NCI-H1436 (cell line): ENCODE data around the gene TMEM154.
"Not testable (repeated sequence)": the region's sequence is repeated elsewhere in the genome, so short reads cannot be mapped to it uniquely, and the experiment has no call there.

Experiments
- DNase-seq: peaks from one replicate; lab custom pipeline; 2025; lab: John Stamatoyannopoulos, UW

TMEM154 gene

DNA sequence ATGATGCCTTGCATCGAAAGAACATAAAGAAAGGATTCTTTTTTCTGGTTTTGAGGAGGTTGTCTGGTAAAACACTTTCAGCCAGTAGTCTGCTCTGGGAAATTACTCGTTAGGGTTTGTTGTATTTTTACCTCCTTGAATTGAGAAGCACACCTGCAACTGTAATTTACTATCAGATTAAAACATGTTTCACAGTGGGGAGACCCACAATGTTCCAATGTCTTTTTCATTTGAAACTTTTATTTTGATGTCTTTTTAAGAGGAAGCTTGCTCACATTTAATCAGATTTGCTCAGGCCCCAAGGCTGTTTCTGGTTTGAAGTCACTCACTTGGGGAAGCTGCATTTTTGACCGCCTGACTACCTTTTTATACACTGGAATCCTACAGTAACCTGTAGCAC lies 12.0 kb downstream of the TMEM154 start:
- no peak for DNase-seq

DNA sequence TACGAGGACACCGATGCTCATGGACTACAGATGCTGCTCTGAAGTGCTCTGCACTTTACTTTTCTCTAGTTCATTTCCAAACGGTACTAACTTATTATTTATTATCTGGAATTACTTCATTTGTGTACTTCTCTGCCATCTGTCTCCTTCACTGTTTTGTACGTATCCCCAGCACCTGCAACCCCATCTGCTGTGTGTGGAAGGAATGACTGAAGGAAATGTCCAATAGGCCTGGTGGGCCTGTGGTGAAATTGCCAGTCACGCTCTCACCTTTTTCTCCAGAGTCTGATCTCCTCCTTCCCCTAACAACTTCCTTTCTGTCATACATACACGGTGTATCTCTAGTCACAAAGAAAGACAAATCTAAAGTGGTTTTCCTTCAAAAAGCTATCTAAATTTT lies 12.9 kb downstream of the TMEM154 start:
- no peak for DNase-seq

DNA sequence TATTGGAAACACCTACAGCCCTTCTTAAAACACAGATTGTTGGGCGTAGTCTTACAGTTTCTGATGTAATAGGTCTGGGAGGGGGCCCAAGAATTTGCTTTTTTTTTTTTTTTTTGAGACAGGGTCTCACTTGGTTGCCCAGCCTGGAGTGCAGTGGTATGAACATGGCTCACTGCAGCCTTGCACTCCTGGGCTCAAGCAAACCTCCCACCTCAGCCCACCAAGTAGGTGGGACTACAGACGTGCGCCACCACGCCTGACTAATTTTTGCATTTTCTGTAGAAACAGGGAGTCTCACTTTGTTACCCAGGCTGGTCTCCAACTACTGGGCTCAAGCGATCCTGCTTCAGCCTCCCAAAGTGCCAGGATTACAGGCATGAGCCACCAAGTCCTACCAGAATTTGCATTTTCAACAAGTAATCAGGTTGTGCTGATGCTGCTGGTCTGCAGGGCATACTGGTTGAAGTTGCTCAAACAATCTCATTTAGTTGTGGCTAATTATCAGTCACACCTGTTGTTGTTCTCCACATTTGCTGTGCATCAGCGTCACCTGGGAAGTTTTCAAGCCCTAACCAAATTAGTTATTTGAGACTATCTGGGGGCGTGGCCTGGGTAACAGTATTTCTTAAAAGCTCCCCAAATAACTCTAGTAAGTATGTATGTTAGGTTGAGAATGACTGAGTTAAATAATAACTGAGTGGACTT lies 14.0 kb downstream of the TMEM154 start:
- DNase-seq = no peak

DNA sequence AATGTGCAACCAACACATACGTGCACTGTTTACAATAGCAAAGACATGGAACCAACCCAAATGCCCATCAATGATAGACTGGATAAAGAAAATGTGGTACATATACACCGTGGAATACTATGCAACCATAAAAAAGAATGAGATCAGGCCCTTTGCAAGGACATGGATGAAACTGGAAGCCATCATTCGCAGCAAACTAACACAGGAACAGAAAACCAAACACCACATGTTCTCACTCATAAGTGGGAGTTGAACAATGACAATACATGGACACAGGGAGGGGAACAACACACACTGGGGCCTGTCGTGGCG lies 15.8 kb downstream of the TMEM154 start:
- not testable (repeated sequence) for DNase-seq

GRCh38 chr4:152663203-152664066 lies 16.4 kb downstream of the TMEM154 start:
- no peak for DNase-seq

GRCh38 chr4:152661649-152662048 lies 18.1 kb downstream of the TMEM154 start:
- no peak for DNase-seq

- DNase-seq = no peak
These were observed 19.3 kb downstream of the TMEM154 start for GRCh38 chr4:152660526-152660925.

DNA sequence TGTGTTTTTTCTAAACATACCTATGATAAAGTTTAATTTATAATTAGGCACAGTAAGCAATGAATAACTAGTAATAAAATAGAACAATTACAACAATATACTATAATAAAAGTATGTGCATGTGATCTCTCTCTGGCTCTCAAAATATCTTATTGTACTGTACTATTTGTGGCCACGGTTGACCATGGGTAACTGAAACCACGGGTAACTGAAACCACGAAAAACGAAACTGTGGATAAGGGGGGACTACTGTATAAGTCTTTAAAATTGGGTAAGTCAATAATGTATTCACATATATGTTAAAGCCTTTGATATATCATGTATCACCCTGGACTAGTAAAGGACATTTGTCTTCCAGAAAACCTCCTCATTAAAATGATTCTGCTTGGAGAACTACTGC lies 20.0 kb downstream of the TMEM154 start:
- no peak for DNase-seq

- no peak for DNase-seq
These were observed 22.1 kb downstream of the TMEM154 start for GRCh38 chr4:152657657-152658056.

- no peak for DNase-seq
These were observed 24.3 kb downstream of the TMEM154 start for GRCh38 chr4:152655272-152656129.

DNA sequence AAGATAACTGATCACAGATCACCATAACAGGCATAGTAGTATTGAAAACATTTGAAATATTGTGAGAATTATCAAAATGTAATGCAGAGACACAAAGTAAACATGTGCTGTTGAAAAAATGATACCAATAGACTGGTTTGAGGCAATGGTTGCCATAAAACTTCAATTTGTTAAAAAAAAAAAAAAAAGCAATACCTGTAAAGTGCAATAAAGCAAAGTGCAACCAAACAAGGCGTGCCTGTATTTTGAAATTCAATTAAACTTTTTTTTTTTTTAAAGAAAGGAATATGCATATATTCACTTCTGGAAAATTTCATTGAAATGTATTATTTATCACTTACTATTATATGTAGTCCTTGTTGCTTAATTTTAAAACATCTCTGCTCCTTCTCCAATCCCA lies 27.7 kb downstream of the TMEM154 start:
- no peak for DNase-seq

- DNase-seq = no peak
These were observed 28.2 kb downstream of the TMEM154 start for GRCh38 chr4:152651473-152652060.

DNA sequence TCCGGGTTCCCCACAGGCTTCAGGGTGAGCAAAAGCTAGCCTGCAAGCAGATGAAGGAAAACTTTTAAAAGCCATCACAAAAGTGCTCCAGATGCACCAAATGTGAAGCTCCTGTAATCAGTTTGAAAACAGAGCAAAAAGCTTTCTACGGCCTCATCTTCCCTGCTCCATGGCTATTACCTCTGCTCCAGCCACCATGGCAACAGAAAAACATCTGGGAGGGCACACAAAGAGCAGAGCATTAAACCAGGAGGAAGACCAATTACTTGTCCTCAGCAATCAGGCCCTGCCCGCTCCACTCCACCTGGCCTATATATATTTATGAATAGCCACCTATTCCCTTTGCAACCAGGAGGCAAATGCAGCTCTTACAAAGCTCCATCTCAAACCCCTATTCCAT lies 33.6 kb downstream of the TMEM154 start:
- DNase-seq = no peak

GRCh38 chr4:152644130-152644529 lies 35.7 kb downstream of the TMEM154 start:
- no peak for DNase-seq

DNA sequence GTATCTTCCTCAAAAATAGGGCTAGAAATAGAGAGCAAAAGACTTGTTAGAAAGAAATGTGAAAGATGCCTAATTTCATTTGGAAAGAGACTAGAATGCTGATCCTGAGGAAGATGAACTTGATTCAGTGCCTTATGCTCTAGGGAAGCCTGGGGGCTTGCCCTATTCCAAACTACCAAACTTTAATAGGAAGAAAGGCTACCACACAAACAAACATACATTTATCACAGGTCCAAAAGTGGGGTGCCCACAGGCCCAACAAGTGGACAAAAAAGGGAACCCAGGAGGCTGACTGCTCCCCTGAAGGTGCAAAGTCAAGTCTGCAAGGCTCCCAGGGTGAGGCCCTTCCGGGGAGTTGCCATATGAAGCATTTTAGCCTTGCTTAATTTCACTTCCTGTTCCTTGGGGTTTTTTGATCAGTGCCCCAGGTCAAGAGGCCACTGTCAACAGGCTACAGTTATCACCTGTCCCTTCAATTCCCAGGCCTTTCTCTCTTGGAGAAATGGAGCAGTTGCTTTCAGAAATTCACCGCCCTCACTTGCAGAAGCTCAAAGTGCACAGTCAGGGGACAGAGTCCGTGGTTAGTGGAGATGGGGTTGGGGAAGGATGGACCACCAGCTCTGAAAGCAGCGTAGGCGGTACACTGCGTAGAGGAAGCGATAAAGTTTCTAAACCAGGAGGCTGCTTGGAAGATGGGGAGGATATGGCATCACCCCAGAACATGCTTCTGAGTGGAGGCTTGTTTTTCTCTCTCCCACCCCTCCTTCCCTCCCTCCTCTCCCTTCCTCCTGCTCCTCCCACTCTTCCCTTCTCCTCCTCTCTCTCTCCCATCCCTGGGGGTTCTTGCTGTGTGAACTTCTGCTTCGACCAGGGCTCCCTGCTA lies 36.4 kb downstream of the TMEM154 start:
- no peak for DNase-seq

GRCh38 chr4:152640058-152640921 lies 39.5 kb downstream of the TMEM154 start:
- DNase-seq = peak; percentile 3

DNA sequence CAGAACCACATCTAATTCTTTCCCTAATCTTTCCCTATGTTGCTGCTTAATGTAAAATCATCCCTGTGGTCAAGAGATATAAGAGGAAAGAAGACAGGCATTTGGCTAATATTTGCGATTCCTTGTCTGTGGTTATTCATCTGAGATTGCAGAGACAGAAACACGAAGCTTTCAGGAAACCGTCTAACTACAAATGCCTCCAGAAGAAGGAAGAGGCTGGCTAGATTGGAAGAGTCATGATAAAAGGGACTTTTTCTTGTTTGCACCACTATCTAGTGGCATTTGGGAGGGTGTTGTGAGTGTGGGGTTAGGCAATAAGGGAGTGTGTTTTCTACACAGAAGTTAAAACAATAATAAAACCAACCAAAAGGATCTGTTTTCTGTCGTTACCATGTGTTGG lies 43.9 kb downstream of the TMEM154 start:
- DNase-seq = no peak

DNA sequence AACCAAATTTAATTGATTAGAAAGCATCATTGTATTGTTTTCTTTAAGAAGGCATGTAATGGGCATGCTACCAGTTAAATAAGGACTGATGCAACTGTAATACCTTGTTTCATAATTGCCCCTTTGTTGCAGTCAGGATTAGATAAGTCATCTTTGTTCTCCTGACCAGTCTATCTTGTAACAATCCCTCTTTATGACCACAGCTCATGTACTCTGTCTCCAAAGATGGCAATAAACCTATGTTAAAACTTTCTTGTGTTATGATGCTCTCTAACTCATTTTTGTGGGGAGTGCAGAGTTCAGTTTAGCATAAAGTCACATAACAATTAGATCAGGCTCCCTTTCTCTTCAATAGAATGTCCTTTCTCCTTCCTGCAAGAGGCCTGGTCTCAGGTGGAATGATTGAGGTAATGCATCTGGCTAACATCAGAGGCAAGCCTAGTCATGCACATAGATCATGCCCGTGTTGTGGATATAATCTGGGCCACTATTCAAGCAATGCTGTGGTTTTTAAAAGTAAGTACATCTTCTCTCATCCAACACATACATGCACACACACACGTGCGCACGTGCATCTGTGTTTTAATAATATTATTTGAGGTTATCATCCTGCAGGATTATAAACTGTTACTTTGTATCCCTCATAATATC lies 45.6 kb downstream of the TMEM154 start:
- DNase-seq = no peak

GRCh38 chr4:152633118-152633517 lies 46.7 kb downstream of the TMEM154 start:
- DNase-seq = no peak

DNA sequence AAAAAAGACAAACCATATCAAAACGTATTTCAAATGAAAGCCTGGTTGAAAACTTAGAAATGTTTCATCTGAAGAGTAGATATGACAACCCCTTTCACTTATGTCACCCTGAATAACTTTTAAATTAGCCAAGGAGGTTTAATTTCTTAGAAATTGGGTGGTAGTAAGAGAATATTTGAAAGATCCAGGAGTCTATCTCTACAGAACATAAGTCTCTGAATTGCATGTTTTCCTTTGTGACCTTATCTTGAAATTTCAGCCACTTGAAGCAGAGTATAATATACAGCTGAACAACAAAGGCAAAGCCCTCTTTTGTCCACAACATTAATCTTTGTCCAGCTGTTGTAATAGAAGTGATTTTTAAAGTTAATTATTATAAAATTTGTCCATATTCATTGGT lies 49.5 kb downstream of the TMEM154 start:
- DNase-seq = no peak
